Kasumi-1 (cell line): ENCODE measurements around the gene ENPP7.

Experiments
- DNase-seq, 2 experiments: peaks; one replicate each; lab custom pipeline; 2025; lab: John Stamatoyannopoulos, UW

The ENPP7 gene, protein sequence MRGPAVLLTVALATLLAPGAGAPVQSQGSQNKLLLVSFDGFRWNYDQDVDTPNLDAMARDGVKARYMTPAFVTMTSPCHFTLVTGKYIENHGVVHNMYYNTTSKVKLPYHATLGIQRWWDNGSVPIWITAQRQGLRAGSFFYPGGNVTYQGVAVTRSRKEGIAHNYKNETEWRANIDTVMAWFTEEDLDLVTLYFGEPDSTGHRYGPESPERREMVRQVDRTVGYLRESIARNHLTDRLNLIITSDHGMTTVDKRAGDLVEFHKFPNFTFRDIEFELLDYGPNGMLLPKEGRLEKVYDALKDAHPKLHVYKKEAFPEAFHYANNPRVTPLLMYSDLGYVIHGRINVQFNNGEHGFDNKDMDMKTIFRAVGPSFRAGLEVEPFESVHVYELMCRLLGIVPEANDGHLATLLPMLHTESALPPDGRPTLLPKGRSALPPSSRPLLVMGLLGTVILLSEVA

DNA sequence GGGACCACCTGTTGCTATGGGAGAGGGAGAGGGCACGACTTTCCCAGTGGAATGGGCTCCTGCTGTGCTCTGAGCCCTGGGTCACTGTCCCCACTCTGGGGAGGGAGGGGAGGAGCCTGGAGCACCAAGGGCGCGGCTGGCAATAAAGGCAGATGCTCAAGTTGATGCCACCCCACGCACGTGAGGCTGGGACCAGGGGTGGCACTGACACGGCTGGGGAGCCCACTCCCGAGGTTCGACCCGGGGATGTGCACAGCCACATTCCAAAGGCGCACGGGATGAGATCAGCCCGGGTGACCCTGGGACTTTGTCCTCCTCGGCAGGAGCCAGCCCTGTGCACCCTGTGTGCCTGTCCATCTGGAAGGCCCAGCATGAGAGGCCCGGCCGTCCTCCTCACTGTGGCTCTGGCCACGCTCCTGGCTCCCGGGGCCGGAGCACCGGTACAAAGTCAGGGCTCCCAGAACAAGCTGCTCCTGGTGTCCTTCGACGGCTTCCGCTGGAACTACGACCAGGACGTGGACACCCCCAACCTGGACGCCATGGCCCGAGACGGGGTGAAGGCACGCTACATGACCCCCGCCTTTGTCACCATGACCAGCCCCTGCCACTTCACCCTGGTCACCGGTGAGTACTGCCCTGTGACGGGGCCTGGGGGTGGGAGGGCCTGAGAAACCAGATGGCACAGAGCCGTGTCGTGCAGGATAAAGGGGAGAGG is at the start of gene ENPP7:
ENPP7 (plus strand) TSS at position 175 of the 715 bp plus-strand sequence; CDS start at position 372, 197 bp downstream.
- no peak for DNase-seq

DNA sequence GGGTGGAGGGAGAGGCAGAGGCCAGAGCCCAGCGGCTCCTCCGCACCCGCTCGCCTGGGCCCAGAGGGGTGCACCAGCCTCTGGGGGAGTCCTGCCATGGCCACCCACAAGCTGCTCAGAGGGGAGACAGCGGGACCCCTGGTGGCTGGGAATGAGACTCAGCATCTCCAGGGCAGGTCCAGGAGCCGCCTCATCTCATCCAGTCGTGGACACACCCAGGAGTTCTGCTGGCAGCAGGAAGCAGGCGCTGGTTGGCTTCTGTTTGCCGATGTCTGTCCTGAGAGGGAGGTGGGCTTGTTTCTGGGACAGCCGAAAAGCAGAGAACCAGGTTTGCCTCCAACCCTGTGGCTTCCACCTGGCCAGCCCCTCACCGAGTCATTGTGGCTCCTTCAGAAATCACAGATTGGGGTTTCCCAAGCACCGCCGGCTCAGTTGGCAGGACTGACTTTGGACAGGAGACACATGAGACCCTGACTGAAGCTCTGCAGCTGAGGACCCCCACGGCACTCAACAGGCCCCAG is 49.6 kb upstream of the ENPP7 start:
- DNase-seq = no peak

DNA sequence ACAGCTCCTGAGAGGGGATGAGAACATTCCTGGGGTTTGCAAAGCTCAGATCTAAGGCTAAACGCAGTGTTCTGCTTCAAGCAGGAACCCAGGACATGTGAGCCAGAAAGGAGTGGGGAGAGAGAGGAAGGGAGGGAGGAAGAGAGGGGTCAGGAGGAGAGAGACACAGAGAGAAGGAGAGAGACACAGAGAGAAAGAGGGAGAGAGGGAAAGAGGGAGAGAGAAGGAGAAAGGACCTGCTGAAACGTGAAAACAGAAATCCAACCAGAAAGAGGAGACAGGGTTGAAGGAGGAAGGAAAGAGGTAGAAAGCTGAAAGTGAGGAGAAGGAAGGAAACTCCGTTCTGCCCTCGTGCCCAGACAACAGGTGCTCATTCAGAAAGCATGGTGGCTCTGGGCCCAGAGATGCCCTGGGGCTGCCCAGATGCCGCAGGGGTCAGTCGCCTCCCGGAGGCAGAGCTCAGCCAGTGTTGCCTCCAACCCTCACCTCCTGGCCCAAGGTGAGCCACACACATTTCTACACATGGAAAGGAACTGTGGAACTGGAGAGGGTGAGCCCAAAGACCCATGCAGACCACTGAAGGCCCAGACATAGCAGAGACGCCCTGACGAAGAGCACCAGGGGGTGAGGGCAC is 49.0 kb upstream of the ENPP7 start:
- no peak for DNase-seq

DNA sequence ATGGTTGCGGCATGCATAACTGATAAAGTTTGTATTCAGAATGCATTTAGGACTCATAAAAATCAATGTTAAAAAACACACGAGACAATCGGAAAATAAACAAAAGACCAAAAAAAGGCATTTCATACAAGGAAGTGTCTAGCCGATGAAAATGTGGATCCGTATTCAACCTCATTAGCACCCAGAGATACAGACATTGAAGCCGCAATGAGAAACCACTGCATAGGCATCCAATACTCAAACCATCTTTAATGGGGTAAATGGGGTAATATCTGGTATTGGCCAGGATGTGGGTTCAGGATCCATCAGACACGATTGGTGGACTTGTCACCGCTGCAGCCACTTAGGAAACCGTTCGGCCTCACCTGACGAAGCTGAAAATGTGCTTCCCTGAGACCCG is 47.4 kb upstream of the ENPP7 start:
- DNase-seq = no peak

DNA sequence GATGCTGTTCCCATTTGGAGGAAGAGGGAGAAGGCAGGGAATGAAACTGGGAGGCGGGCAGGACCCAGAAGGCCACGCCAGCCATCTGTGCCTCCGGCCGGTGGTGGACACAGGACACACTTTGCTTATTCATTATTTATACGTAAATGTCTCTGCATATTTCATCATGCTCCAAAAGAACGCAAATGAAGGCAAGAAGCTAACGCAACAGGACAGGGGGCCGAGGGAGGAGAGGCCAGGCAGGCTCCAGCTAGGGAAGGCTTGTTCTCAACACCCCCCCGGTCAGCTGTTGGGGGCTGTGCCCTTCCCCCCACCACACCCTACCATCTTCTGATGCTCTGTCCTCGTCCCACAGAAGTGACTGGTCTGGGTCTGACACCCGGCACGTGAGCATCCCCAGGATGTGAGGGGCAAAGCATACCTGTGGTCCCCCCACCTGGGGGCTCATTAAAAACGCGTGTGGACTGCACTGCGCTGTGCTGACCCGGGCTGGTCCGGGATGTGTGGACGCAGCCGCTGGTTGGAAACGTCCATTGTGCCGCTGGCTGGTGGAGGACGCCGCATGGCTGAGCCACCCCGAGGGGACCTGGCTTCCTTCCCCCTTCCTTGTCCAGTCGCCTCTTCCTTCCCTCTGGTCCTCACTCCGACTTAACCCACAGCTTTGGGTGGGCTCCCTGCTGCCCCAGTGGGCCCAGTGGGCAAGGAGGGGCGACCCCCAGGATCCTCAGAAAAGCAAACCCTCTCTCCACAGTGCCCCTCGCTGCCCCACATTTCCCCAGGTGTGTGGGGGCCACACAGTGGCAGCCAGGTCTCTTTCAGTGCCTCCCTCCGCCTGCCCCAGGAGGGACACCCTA is 46.4 kb upstream of the ENPP7 start:
- DNase-seq = no peak

DNA sequence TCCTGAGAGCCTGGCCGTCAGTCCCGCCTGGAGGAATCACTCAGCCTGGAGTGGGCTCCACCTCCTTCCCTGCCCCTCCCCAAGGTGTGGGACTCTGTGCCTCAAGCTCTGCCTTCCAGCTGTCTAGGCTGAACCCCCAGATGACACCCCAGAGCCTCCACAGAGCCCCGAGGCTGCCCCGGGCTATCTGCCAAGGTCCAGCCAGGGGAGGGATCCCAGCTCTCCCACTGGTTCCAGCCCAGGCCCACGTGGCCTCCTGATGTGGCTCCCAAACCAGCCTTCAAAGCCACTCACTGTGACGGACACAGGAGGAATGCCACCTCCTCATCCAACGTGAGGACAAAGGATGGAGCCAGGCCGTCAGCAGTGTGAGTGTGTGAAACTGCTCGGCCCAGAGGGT is 45.6 kb upstream of the ENPP7 start:
- DNase-seq = no peak

DNA sequence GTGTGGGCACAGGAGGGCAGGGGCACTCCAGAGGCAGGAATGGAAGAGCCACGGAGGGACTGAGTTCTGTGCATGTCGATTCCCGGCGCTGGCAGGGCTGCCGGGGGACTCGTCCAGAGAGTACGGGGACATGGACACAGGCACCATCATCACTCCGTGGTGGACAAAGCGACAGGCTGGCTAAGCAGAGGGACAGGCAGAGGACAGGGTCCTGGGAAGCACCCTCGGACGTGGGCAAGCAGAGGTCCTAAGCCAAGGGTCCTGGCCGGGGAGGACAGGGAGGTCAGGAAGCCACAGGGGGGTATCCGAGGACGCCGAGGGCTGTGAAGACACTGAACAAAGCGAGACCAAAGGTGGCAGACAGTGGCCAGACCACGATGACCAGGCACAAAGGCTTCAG is 44.3 kb upstream of the ENPP7 start:
- DNase-seq = no peak

DNA sequence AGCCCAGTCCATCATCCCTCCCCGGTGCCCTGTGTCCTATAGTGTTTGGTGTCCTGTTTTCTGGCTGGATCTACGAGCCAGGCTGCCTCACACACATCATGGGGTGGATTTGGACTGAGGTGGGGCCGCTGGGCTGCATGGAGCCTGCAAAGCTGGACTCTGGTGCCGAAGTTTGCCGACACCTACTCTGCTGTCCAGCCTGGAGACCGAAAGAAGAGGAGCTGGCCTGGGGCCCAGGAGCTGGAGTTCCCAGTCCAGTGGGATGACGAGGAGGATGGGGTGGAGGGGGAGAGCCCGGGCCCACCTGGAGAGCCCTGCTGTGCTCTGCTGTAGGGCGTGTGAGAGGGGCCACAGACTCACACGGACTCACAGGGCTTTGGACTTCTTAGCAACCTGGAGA is 40.3 kb upstream of the ENPP7 start:
- no peak for DNase-seq

DNA sequence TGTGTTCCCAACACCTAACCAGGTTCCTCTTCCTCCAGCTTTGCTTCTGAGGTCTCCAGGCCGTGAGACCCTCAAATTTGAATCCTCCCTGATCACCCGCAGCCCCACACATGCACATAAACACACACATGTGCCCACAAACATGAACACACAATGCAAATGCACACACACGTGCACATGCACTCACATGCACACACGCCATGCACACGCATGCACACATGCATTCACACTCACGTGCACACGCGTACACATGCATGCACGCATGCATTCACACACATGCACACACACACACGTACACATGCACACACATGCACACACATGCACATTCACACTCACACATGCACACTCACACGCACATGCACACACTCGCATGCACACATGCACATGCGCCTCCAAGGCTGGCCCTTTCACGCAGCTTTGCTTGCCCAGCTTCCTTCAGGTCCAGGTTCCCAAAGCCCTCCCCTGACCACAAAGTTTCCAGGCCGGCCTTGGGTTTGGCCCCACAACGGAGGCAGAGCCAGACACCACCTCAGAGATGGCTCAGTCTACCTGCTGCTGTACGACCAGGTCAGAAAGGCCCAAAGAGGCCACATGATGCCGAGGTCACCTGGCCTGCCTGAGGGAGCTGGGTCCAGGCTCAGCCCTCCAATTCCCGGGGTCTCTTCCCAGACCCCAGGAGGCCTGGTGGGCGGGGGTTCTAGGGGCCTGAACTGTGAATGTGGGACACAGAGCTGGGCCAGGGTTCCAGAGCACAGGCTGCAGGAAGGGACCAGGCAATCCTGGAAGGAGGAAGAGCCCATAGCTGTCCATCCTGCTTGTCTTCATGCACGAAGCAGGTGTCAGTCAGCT is 39.5 kb upstream of the ENPP7 start:
- no peak for DNase-seq

DNA sequence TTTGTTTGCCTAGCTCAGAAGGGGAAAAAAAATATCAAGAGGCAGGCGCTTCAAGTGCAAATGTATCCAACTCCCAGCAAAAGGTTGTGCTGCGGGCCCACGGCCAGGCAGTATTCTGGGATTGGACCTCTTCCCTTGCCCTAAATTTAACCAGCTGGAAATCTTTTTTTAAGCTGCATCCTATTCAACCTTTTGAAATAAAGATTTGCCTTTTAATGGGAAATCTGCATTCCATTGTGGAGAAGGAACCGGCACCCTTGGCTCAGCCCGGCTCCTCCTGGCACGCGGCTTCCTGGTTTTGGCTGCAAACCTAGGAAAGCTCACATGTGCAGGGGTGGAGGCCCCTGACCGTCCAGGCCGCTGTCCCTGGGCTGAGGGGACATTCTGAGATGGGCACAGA is 38.8 kb upstream of the ENPP7 start:
- DNase-seq = no peak

DNA sequence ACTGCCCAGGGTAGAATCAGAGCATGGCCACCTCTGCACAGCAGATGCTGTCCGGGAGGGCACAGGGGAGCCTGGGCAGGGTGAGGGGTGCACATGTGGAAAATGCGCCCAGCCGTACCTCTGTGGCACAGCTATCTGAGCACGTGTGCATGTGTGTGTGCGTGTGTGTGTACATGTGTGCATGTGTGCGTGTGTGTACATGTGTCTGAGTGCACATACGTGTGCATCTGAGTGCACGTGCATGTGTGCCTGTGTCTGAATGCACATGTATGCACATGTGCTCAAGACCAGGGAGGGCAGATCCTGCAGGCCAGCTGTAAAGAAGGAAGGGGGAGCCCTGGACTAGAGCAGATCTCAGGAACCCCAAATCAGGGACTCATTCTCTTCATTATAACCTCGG is 37.3 kb upstream of the ENPP7 start:
- no peak for DNase-seq

DNA sequence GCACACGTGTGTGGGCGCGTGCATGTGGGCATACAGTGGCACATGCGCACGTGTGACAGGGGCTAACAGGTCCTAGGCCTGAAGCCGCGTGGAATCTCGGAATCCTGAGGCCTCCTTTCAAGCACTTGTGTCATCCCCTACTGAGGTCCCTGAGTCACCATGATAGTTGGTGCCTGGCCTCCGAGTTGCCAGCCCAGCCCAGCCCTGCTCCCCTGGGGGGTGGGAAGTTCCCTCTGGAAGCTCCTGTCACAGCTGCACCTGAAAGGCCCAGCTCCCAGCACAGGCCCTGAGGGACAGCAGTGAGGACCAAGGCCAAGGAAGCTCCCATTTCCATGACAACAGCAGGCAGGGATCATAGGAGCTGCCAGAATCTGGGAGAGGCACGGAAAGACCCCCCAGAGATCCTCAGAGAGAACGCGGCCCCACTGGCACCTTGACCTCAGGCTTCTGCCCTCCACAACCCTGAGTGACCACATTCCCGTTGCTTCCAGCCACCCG is 35.4 kb upstream of the ENPP7 start:
- DNase-seq = no peak

DNA sequence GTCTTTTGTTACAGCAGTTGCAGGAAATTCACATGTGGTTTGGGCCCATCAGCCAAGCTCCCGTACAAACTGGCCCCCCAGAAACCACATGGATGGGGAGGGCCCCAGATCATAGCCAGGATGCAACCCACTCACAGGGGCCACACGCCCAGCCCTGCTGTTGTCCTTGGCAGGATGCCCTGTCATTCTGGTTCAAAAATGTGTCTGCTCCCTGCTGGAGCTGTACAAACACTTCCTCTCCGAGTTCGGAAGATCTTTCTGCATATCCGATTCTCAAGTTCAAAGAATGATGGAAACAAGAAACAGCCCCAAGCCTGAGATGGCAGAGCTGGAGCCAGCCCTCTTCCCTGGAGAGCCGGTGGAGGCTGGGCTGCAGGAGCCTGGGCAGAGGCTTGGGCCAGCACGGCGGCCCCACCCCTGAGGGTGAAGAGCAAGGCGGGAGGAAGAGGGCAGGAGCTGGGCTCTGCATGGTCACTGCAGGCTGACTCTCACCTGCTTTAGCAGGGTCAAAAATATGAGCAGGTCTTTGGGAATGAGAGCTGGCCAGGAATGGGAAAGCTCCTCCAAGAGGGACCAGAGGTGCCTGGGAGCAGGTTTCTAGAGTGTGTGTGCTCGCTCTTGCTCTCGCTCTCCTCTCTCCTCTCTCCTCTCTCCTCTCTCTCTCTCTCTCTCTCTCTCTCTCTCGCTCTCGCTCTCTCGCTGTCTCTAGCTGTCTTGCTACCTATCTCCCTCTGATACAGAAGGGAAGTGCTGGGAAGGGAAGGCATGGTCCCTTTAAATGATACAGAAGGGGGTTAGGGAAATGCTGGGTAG is 34.7 kb upstream of the ENPP7 start:
- peak; percentile 59 to 69 for DNase-seq

DNA sequence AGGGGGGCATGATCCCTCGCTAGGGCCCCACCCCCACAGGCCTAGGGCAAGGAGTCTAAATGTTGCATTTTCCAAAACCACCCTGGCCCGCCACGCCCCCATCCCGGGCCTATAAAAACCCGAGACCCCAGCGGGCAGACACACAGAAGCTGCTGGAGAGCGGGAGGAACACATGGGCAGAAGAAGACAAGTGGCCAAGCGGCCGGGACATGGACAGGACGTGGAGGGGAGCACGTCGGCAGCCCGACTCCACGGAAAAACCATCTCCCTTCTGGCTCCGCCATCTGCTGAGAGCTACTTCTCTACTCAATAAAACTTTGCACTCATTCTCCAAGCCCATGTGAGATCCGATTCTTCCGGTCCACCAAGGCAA is 34.1 kb upstream of the ENPP7 start:
- no peak for DNase-seq

DNA sequence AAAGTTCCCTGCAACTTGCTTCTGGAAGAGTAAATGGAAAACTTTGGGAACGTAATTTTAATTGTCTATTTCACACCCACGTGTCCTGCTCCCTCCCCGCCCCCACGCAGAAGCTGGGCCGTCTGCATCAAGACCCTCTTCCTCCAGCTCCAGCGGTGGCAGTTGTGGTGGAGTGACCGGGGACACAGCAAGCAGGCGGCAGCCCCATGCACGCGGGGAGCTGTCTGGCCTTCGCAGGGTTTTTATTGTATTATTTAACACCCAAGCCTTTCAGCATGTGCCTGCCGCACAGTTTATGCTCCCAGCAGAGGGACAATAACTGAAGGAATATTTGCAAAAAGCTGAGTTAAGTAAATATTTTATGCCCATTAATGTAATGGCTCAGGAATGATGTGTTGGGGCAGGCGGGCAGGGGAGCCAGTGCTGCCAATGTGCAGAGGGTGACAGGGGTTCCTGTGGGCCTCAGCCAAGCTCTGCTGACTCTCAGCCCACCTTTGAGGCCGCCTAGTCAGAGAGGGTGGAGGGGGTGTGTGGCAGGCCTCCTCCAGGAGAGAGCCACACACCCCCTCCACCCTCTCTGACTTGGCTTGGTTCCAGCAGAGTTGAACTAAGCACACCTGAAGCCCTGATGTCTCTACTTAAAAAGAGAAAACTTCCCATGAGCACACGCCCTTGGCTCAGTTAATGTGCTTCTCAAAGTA is 32.4 kb upstream of the ENPP7 start:
- DNase-seq = no peak

DNA sequence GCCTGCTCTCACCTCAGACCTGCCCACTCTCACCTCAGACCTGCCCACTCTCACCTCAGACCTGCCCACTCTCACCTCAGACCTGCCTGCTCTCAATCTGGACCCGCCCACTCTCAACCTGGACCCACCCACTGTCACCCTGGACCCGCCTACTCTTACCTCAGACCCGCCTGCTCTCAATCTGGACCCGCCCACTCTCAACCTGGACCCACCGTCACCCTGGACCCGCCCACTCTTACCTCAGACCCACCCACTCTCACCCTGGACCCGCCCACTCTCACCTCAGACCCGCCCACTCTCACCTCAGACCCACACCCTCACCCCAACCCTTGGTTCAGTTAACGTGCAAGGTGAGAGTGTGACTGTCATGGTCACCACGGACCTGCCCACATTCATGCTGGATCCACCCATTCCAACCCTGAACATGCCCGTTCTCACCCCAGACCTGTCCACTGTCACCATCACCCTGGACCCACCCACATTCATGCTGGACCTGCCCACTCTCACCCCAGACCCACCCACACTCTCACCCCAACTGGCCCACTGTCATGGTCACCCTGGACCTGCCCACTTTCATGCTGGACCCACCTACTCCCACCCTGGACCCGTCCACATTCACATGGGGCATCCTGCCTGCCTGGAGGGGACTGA is 31.2 kb upstream of the ENPP7 start:
- no peak for DNase-seq

DNA sequence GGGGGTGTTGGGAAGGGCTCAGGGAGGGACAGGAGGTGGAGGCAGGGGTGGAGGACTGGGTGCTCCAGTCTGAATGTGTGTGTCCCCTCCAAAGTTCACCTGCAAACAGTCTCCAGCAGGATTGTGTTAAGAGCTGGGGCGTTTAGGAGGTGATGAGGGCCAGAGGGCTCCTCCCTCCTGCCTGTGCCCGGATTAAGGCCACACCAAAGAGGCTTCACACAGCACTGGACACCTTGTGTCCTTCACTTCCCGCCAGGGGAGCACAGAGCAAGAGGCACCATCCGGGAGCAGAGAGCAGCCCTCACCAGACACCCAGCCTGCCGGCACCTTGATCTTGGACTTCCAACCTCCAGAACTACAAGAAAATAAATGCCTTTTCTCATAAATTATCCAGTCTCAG is 30.2 kb upstream of the ENPP7 start:
- no peak for DNase-seq

DNA sequence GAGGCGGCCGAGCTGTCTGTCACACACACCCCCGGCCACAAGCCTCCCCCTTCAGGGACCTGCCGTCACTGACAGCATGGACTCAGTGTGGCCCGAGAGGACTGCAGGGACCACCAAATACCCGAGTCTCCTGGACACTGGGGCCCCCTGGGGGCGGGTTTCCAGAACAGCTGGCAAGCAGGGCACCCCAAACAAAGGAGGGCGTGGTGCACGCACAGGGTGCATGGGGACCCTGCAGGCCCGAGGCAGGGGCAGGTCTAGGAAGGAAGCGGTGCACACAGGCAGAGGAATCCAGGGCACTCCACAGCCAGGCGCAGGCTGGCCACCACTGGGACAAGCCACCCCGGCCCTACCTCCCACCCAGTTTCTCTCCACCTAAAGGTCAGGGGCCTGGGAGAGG is 28.7 kb upstream of the ENPP7 start:
- no peak for DNase-seq
